HuH-7.5 (cell line): ENCODE results near the gene ZIC2.
A peak's percentile ranks its signal among the peaks of the same experiment; 100 is the strongest.

Experiments used
- DNase-seq: peaks from one replicate; pipeline ENCODE4 v3.0.0; 2011; ENCODE audit warnings: low spot score

ZIC2 gene

DNA sequence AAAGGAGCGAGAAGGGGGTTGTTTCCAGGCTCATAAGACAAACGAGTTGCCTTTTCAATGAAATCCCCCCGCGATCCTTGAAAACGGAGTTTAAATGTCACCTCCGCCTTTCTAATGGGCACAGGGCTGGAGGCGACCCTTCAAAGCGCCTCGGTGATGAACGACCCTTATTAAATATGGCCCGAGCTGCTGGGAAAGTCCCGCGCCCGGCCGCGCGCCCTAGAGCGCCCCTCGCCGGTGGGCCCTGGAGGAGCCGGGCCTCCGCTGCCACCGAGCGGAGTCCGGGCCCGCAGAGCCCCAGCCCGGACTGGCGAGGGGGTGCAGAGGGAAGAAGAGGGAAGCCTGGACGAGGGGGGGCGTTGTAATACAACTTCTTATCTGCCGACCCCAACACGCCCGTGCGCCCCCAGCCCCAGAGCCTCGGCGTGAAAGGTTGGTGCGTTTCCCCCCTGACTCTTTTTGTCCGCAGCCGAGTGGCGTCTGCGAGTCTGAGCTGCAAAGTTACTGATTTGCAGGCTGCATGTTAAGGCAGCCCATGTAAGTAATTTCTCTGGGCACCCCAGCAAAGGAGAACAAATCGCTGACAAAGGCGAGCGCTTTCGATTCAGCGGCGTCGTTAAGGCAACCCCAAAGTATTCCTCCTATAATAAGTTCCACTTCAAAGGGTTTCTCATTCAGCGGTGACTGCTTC, 21.9 kb upstream of the ZIC2 start:
- DNase-seq = peak; percentile 65

DNA sequence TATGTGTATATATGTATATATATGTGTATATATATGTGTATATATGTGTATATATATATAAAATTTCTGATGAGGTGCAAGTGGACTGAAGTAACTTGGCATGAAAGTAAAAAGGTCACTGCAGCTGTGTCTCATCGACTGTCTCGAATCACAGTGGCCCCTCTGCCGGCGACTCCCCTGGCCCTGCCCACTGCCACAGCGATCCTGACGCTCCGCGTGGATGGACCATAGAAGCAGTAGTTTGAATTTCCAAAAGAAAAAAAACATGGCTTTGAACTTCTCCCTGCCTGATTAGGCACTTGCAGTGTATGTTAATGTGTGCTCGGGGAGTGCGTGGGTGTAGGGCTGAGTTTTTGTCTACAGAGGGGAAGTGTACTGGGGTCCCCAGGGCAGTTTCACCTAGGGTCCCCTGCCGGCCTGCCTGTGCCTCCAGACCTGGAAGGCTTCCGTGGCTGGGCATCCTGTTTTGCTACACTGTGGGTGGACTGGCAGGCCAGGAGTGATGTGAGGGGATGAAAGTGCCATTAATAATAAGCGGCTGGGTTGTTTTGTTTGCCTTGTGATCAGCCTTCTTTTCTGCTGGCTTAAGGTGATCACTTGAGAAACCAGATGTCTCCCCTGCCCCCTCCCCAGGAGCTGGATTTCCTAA, 20.8 kb upstream of the ZIC2 start:
- no peak for DNase-seq

DNA sequence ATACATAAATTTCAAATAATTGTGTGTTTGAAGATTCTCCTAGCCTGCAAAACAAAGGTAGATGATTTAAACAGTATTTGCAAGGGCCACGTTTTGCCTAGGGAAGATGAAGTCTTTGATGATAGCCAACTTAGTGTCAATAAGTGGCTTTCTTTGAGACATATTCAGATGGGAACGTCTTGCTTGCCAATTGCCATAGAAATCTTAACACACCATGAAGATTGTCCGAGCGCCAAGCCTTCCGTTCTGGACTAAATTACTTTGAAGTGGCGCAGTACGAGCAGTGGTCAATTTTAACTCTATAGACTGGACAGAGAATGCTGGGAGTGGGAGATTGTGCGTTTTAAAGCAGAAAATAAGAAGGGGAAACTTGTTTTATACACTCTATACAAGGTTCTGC, 19.9 kb upstream of the ZIC2 start:
- no peak for DNase-seq

DNA sequence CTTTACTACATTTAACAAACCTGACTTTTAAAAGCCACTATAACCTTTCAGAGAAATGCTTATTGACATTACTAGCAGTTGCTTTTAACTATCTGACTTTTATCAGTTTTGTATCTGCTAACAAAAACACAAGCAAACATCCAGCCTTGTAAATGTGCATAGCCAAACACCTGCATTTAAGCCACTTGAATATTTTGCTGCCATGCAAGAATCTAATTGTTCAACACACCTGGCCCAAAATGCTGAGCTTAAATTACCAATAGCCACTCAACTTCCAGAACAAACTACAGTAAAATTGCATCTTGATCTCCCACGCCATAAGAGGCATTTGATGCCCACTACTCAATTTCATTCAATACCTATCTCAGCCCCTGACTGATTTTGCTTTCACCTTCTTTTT, 19.3 kb upstream of the ZIC2 start:
- DNase-seq = no peak

DNA sequence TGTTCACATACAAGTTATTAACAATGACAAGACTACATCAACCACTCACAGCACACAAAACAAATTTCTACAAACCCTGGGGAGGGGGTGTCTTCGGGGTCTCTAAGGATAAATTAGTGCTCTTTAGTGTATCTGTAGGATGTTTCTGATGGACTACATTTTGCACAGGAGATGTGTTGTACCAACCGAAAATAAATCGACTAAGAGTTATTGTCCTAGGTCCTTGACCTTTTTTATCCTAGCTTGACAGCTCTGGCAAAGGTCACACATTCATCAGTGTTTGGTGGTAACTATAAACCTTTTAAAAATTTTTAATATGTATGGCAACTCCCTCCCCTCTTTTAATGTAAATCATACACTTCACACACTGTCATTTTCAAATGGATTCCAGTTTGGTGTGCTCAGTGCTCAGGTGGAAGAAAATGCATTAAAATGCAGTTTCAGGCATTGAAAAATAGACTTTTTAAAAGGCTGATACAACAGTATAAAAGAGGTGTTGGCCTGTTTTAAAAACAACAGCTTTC, 17.7 kb upstream of the ZIC2 start:
- no peak for DNase-seq

DNA sequence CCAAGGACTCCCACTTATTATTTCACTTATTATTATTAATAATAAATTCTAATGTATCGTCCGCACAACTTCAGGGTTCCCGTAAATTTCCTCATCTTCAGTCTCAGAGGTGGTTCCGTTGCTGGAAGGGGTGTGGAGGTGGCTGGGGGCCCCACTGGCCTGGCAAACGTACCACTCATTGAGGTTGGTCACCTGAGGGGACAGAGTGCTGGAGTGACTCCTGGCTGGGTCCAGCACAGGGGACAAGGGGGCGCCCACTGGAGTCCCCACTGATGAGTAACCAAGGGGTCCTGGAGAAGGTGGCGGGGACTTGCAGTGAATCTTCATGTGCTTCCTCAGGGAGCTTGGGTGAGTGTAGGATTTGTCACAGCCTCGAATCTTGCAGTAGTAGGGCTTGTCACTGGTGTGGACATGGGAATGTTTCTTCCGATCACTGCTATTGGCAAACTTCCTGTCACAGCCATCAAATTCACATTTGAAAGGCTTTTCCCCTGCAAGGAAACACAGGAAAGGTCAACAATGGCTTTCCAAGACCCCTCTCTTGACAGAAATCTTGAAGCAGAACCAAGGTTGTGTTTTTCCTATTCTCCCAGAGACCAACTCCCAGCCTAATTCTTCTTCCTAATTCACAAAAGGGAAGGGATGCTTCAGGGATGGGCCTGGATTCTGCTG, 16.1 kb upstream of the ZIC2 start:
- DNase-seq = no peak

DNA sequence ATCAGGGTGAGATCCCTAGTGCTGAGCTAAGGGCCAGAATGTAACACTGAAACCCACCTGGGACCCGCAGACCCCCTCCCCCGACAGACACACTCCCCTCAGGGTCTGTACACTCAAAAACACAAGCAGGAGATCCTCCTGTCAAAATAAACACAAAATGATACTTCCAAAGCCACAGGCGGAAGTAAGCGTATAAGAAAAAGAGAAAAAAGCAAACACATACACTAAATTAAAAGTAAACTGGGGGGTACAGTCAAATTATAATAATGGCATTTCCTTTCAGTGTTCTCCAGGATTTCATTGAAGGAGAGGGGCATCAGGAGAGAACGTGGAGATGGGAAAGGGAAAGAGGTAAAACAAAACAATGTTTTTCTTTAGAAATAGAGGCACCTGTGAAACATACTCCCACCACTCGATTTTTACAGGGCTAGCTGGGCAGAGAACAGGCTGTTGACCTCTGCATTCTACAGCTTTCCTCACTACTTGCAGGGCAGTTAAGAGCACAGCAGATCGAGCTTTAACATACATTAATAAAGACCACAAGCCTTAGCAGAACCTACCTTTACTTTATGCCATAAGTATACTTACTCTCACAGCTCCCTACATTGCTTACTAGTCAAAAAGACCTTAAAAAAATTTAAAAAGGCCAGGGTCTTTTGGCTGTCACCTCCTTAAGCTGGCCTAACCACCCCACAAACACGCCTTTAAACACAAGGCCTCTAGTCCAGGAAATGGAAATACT, 15.3 kb upstream of the ZIC2 start:
- DNase-seq = no peak

DNA sequence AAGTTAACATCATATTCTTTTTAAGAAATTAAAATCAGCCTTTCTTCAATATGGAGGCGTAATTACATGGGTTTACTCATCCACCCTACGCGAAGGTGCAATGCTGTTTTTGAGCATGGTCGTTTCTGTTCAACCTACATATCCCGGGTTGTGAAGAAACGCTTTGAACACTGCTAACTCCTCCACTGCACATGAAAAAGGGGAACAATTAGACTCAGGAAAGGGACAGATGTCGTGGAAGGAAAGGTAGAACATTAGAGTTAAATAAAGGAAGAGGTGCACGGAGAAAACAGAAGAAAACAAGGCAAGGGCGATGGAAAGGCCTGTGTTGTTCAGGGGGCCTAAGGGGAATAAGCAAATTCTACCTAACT, 14.1 kb upstream of the ZIC2 start:
- no peak for DNase-seq

DNA sequence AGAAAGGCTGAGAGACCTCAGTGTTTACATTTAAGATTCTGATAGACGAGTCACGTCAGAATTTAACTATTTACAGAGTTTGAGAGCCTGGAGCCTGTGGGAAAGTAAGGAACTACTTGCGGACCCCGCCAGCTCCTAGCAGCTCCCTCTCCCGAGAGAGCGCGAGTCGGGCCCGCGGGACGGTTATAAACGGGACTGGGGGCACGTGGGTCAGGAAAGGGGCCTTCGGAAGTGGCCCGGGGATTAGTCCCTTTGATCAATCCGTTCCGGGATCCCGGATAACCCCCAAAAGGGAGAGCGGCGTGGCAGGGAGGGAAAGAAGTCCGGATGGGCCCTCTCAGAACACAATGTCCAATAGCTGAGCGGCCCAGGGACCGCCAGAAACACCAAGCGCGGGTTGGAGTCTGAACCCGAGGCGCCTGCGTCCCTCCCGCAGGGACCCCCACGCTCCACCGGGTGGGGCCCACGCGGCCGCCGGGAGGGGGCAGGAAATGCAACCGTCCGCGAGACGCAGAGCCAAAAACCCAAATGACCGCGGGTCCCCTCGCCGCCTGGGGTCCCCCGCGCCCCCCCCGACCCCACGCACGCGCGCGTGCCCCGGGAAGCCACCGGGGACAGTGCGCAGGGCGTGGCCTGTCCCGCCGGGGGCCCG, 13.6 kb upstream of the ZIC2 start:
- DNase-seq = no peak

DNA sequence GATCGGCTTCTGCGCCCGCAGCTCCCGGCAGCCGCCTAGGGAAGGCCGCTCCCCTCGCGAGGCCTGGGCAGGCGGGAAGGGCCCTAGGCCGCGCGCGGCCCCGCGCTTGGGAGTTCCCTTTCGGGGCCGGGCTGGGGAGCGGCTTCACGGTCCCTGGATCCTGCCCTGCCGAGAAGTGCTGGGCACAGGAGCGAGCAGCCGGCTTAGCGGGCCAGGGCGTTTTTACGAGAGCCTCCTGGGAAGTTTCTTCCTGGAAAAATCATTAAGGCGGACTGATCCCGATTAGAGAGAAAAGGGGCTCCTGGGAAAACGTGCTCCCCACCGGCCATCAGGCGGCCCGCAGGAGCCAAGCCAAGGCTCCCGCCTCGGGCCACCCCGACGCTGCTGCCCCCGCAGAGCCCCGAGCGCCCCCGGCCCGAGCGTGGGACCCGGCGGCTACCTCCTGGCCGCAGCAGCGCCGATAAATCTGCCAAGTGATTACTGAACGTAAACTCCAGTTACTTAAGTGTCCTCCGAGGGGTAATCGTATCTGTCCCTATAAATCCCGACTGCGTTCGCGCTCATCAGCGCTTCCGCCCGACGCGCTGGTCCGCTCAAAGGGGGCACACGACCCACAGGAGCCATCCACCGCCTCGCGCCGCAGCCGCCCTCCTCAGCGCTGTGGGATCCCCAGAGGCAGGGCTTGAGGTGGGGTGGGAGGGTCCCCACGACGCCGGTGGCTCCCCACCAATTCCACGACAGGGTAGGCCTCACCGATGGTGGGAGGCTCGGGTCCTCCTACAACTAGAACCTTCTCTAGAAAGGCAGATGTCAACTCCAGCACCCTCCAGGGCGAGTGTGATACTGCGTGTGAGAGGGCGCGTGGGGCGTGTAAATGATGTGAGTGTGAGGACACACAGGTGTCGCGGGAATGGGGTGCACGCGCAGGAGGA, 12.8 kb upstream of the ZIC2 start:
- DNase-seq = no peak

DNA sequence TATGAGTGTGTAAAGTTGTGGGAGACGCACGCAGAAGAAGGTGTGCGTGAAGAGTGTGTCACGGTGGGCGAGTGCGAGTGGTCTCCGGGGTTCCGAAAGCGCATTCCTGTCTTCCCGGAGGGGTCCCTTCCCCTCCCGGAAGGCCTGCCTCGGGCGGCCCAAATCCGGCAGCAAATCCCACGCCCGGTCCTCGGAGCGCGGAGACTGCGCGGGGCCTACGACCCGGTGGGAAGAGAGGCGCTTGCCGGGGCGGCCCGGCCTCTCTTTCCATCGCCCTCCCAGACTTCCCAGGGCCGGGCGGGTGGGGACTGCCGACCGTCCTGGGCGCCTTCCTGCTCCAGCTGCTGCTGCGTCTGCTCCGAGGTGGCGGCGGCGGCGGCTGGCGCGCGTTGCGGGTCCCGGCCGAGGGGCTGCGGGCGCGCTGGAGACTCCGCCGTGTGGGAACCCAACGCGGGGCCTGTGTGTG, 12.1 kb upstream of the ZIC2 start:
- no peak for DNase-seq

DNA sequence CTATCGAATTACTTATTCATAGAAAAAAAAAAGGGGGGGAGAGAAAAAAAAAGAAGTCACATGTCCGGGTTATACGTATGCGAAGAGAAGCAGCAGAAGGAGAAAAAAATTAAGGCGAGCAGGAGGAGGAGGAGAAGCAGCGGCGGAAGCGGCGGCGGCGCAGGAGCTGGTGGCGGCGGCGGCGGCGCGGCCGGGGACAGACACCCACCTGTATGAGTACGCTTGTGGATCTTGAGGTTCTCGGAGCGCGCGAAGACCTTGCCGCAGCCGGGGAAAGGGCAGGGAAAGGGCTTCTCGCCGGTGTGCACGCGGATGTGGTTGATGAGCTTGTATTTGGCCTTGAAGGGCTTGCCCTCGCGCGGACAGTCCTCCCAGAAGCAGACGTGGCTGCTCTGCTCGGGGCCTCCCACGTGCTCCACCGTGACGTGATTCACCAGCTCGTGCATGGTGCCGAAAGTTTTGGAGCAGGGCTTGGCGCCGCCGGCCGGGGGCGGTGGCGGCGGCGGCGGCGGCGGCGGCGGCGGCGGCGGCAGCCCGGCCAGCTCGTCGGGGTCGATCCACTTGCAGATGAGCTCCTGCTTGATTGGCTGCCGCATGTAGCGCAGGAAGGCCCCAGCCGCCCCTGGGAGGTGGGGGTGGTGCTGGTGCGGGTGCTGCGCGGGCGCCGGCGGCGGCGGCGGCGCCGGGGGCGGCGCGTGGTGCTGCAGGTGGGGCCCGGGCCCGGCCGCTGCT, 11.5 kb upstream of the ZIC2 start:
- DNase-seq = peak; percentile 83

DNA sequence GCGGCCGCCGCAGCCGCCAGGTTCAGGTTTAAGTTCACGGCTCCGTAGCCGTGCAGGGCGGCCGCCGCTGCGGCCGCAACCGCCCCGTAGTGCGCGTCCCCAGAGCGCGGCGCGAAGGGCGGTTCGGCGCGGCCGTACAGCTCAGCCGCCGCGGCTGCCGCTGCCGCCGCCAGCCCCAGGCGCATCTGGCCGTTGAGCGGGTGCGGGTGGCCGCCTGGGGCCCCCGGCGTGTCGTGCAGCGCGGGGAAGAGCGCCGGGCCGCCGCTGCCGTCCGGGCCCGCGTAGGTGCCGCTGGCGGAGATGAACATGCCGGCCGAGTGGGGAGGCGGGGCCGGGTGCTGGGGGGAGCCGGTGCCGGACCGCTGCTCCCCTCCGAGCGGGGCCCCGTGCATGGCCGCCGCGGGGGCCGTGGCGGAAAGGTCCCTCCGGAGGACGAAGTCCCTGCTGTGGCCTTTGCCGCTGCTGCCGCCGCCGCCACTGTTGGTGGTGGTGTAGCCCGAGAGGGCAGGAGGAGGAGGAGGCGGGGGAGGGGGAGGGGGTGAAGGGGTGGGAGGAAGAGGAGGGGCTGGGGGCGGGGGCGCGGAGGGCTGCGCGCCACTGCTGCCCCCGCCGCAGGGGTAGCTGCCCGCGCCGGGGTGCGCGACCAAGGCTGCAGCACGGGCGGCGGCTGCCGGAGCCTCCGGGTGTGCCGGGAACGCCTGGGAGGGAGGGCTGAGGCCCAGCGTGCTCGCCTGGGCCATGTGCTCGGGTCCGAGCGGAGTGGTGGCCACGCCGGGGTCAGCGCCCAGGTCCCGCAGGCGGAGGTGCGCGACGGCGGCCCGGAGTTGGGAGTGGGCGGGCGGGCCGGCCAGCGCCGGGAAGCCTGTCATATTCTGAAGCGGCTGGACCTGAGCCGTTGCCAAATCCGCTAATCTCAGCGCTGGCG, 10.7 kb upstream of the ZIC2 start:
- no peak for DNase-seq

DNA sequence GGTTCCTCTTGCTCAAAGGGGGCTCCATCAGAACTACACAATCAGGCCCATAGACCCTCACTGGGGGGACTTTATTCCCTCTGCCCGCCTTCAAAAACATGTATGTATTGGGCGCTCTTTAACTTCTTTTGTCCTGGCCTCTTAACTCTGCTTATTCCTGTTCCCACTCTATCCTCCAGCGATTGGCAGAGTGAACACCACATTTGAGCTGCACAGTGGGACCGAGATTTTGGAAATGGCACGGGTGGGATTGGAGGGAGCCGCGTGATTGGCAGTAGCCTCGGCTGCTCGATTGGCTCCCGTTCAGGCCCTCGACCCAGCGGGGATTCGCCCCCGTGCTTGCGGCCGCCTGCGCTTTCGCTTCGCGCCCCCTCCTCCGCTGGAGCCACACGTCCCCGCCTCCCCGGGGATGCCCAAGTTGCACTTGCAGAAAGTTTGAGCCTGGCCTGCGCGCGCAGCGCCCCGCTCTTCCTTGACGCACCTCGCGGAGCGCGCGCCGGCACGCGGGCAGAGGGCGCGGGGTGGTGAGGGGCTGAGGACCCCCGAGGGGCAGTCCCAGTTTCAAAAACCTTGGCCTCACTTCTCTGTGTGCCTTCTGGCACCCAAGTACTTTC, 9.9 kb upstream of the ZIC2 start, which contains the start of gene ZIC5:
Gene ZIC5, minus strand, starts transcription at position 192 of the 614 bp plus-strand sequence. Its CDS starts 164 bp downstream, at position 28.
- DNase-seq = no peak

DNA sequence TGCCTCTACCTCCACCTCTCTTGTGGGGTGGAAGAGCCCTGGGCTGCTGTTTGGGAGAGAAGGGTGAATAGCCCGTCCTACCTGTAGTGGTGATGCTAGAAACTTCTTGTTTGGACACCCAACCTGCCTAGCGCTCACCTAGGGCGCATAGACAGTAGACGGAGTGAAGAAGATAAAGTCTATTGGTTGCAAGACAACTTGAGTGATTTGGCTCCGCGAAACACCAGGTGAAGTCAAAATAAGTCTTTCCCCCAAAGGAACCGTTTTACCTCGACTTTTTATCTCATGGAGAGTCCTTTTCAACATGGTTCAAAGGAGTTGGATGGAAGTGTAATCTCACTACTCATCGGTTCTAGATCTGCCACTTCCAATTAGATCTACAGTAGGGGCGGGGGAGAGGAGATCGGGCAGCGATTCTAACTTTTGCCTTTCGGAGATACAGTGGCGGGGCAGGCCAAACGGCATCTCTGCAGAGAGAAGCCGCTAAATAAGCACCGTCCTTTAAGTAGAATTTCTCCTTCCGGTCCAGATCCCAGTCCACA, 9.3 kb upstream of the ZIC2 start:
- no peak for DNase-seq

DNA sequence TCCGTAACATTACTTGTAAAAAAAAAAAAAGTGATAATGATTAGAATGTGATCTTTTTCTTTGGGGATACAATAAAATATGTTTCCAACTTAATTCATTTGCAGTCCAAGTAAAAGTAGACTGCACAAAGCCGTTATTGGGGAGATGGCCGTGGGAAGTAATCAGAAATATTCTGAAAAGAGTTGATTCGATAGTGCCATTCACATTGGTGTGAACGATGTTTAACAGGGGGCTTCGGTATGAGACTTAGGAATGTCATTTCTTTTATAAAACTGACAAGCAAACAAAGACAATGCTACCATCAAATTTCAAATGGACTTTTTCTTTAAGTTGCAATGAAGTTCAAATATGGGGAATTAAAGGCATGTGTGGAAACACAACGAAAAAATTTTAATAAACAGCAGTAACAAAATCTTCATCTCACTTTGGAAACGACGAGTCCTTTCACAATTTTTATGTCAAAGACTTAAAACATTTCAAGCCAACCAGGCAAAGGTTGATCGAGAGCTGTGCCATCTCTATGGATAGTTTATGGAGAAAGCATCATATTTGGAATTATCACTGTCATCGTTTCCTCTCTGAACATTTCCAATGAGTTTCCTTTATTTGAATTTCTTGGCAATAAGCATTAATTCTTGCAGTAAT, 8.3 kb upstream of the ZIC2 start:
- DNase-seq = no peak

DNA sequence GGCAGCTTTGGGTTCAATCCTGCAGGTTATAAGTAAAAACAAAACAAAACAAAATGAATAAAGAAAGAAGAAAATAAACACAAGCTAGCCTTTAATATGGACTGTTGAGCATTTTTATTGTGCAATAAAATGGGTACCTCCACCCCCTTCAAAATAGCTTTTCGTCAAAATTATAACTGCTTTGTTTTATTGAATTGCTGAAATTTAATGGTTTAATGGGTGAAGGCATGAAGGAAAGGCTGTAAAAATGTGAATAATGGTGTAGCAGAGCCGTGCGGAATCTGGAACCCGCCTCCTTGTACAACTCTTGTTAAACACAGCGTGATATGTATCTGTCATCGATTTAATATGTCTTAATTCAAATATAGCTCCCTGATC, 7.8 kb upstream of the ZIC2 start:
- no peak for DNase-seq
